GM10266 (cell line): ENCODE results near the gene ZBTB7A.

Source experiments
- DNase-seq: peaks from one replicate; pipeline ENCODE4 v3.0.0; 2012; ENCODE audit errors: extremely low spot score
- CTCF ChIP-seq: IDR thresholded peaks from 2 replicates; pipeline ENCODE4 v1.5.1; 2012; ENCODE audit warnings: mild to moderate bottlenecking, low read depth; ENCODE audit not compliant: control insufficient read depth, insufficient read depth; ENCODE audit errors: missing control alignments

Gene ZBTB7A

GRCh38 chr19:4059453-4059871 is 7.2 kb downstream of the ZBTB7A start:
- no peak for TF ChIP-seq CTCF

DNA sequence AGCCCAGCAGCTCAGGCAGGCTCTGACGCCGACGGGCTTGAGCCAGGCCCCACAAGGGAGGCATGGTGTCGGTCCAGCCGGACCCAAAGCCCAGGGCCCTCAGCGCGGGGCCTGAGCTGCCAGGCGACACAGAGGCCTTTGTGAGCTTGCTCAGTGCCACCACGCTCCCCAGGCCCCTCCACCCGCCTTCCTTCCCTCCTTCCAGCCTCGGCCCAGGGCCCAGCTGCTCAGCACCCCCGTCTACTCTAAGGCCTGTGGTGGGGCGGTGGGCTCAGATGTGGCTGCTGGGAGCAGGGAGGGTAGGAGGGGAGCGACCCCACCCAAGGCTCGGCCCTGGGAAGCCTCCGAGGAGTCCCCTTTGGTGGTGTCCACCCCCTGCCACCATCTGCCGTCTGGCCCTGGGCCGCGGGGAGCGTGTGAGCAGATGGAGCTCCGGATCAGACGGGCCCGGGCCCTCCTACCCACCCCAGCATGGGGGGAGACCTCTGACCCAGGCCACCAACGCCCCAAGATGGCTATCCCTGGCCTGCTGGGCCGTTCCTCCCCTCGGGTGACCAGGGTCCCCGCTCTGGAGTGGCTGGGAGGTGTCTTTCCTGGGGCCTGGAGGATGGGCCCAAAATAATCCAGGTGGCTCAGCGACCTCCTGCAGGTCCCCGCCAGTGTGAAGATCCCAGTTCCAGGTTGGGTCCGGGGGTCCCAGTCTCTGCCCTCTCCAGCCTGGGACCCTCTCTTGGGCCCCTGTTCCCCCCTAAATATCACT is 7.8 kb downstream of the ZBTB7A start:
- no peak for DNase-seq
- no peak for TF ChIP-seq CTCF

More at GRCh38 chr19:4059453-4059871, 7.2 kb downstream of the ZBTB7A start:
- DNase-seq = no peak

DNA sequence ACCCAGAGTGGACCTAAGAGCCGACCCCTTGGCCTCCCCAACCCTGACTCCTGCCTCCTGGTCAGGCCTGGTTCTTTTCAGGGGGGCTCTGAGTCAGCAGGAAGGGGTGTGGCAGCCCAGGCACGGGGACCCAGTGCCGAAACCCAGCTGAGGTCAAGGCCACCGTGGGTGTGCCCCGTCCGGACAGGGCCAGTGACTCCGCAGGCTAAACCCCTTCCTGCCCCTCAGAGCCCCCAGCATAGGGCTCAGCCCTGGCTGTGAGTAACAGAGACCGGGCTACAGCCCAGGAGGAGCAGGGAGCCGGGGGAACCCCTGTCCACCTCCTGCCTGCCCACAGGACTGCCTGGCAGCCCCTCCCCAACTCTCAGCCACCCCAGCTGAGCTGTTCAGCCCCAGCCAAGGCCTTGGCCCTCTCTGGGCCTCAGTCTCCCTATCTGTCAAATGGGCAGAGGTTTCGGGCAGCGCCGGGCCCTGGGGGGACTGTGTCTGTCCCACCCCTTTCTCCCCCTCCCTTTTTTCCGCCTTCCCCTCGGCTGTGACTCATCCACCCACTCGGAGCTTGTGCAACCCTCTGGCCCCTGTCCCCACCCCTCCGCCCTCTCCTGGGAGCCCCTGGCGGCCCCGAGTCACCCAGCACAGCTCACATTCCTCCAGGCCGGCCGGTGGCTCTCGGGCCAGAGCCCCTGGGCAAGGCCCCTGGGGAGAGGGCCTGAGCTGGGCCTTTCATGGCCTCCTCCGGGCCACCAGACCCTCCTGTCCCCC is 8.6 kb downstream of the ZBTB7A start:
- TF ChIP-seq CTCF = no peak
- DNase-seq = no peak

DNA sequence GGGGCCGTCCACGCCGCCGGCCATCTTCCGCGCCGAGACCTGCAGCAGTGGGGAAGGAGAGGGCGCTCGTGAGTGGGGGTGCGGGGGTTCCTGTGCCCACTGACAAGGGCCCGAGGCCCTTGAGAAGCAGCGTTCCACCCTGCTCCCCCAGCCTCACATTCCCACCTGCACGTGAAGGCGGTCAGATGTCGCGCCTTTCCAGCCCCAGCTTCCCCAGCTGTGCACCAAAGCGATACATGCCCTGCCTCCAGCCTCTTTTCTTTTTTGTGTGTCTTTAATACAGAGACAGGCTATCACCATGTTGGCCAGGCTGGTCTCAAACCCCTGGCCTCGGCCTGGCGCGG is 11.5 kb downstream of the ZBTB7A start:
- DNase-seq = no peak
- no peak for TF ChIP-seq CTCF

GRCh38 chr19:4054441-4055208 is 12.1 kb downstream of the ZBTB7A start:
- no peak for DNase-seq
- no peak for TF ChIP-seq CTCF

GRCh38 chr19:4053423-4054324 is 13.0 kb downstream of the ZBTB7A start:
- TF ChIP-seq CTCF = no peak
- DNase-seq = no peak
